Ascending aorta (tissue), 2 donors: Measurements from ENCODE around the gene BPGM. TPM values are rescaled to one million over a fixed set of nuclear protein-coding genes. Genes with fewer than 3 reads are reported as not detected.

Experiments
- DNase-seq, 2 donors: peaks; one replicate each; pipeline ENCODE4 v3.0.0-alpha.2; 2019; ENCODE audit warnings: low spot score in 2 of 2
- H3K27ac ChIP-seq, 2 donors: fragments of 200-600 bp; sonication (generic); one replicate each; pipeline ENCODE4 v1.5.1; 2016 to 2017; ENCODE audit warnings: mild to moderate bottlenecking in 1 of 2
- H3K27me3 ChIP-seq: fragments of 200-600 bp; sonication (generic); one replicate; pipeline ENCODE4 v1.5.1; 2017
- H3K36me3 ChIP-seq, 2 donors: fragments of 200-600 bp; sonication (generic); one replicate each; pipeline ENCODE4 v1.5.1; 2016
- H3K4me1 ChIP-seq, 2 donors: fragments of 200-600 bp; sonication (generic); one replicate each; pipeline ENCODE4 v1.5.1; 2016 to 2017; ENCODE audit warnings: mild to moderate bottlenecking in 1 of 2
- H3K4me3 ChIP-seq, 2 donors: fragments of 200-600 bp; sonication (generic); one replicate each; pipeline ENCODE4 v1.5.1; 2016 to 2017; ENCODE audit warnings: mild to moderate bottlenecking in 1 of 2
- H3K9me3 ChIP-seq, 2 donors: fragments of 200-600 bp; sonication (generic); one replicate each; pipeline ENCODE4 v1.5.1; 2016
- intact Hi-C: fragments of 100-400 bp; cut with DNase I; formaldehyde crosslinking; loops from one replicate; pipeline ENCODE4 v1.15.1; 2023
- total RNA-seq: library from RNA; depleted of rRNA; stranded (reverse); fragments of >200 nt; gene quantifications from one replicate; pipeline ENCODE4 v1.1.0, GENCODE V29; 2016
- TF ChIP-seq, protein P1 (sequence below), 3 experiments: fragments of 200-600 bp in 2 of 3; fragments of 450-650 bp in 1 of 3; sonication (generic) in 2 of 3; IDR thresholded peaks; one replicate each; pipeline ENCODE4 v1.5.1; 2016 to 2019; ENCODE audit warnings: antibody characterized with exemption in 3 of 3, mild to moderate bottlenecking in 1 of 3, moderate library complexity in 1 of 3

The BPGM gene
- total RNA-seq, 1 donor from 2014 or later = 19.2 TPM

DNA sequence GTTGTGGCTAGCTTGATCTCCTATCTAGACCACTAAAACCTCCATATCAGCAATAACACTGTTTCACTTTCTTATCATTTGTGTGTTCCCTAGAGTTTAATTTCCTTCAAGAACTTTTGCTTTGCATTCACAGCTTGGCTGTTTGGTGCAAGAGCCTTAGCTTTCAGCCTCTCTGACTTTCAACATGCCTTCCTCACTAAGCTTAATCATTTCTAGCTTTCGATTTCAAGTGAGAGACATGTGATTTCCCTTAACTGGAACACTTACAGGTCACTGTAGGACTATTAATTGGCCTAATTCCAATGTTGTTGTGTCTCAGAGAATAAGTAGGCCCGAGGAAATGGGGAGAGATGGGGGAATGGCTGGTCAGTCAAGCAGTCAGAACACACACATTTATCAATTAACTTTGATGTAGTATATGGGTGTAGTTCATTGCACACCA lies 10.6 kb upstream of the BPGM start:
- H3K27ac ChIP-seq = no peak overlapping the region
- H3K4me3 ChIP-seq = no peak overlapping the region
- no peak for DNase-seq
- H3K9me3 ChIP-seq = no peaks in the 10 kb centered on the region
- TF ChIP-seq, protein P1, sequence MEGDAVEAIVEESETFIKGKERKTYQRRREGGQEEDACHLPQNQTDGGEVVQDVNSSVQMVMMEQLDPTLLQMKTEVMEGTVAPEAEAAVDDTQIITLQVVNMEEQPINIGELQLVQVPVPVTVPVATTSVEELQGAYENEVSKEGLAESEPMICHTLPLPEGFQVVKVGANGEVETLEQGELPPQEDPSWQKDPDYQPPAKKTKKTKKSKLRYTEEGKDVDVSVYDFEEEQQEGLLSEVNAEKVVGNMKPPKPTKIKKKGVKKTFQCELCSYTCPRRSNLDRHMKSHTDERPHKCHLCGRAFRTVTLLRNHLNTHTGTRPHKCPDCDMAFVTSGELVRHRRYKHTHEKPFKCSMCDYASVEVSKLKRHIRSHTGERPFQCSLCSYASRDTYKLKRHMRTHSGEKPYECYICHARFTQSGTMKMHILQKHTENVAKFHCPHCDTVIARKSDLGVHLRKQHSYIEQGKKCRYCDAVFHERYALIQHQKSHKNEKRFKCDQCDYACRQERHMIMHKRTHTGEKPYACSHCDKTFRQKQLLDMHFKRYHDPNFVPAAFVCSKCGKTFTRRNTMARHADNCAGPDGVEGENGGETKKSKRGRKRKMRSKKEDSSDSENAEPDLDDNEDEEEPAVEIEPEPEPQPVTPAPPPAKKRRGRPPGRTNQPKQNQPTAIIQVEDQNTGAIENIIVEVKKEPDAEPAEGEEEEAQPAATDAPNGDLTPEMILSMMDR (IDR thresholded peaks at IDR 0.05) = no peak
- intact Hi-C loops = no loop called here
- H3K36me3 ChIP-seq = no peaks in the 10 kb centered on the region
- H3K27me3 ChIP-seq = no peaks in the 10 kb centered on the region
- no peaks in the 10 kb centered on the region for H3K4me1 ChIP-seq

DNA sequence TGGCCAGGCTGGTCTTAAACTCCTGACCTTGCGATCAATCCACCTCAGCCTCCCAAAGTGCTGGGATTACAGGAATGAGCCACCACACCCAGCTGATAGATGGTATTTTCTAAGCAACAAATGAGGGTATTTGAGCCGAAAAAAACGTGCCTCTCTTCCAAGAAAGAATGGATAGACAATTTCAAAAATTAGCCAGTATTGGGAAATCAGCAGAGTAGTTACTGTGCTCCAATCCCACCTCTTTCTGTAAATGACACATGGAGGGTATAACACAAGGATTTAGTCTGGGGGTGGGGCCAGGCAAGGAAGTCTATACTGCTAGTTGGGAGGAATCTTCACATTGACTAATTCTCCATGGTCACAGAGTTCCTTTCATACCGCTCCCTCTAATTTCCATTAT lies 9.2 kb upstream of the BPGM start:
- Histone ChIP-seq H3K4me1 (no peaks in the 10 kb centered on the region), H3K4me3 (no peak overlapping the region), H3K27ac (no peak overlapping the region), H3K36me3 (no peaks in the 10 kb centered on the region), H3K27me3 (no peaks in the 10 kb centered on the region), H3K9me3 (no peaks in the 10 kb centered on the region)
- intact Hi-C loops = no loop called here
- TF ChIP-seq, protein P1 (IDR thresholded peaks at IDR 0.05) = no peak
- no peak for DNase-seq

DNA sequence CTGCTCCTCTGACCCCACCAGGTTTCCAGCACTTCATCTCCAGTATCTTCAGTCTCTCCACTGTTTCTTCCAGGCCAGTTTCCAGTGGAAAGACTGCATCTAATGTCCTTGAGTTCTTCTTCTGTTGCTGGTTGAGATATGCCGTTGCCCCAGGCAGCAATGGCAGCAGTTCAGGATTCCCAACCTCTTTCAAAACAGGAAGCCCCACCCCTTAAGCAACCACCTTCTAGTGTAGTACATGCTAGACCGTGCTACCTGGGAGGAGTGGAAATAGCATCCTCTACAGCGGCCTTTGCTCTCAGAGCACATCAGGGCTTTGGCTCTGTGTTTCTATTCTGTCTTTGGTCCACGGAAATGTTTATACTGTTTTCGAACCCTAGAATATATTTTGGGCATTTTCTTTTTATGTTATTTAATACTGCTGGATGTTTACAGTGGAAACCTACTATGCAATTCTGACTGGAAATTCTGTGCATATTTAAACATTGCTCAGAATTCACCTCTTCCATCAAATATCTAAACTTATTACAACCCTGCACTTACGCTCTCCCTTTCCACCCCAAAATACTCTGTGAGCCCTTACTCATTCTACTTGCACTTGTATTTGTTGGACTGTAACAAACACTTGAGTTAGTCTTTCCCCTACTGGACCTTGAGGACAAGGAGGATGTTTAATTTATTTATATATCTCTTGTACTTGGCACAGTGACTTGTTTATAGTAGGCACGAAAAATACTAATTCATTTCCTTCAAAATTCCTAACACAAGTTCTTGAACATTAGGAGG lies 8.5 kb upstream of the BPGM start:
- TF ChIP-seq, protein P1 (IDR thresholded peaks at IDR 0.05) = no peak
- Histone ChIP-seq H3K4me3 (no peak overlapping the region), H3K4me1 (no peaks in the 10 kb centered on the region), H3K9me3 (no peaks in the 10 kb centered on the region), H3K27ac (no peak overlapping the region), H3K36me3 (no peaks in the 10 kb centered on the region), H3K27me3 (no peaks in the 10 kb centered on the region)
- DNase-seq = no peak
- intact Hi-C loops = no loop called here

DNA sequence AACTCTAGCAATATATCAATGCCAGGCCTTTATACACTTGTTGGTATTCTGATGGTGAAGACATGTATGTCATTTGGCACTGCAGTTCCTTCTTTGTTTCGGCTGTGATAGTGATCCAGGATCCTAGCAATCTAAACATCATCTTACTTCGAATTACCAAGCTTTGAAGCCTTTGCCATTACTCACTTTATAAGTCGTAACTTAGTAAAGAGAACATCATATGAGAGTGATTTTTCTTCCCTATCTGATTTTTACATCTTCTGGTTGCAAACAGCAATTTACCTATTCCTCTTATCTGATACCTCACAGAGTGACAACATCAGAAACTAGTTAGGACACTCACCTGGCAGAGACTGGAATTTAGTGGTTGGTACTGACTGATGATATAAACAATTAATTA lies 7.6 kb upstream of the BPGM start:
- Histone ChIP-seq H3K9me3 (no peaks in the 10 kb centered on the region), H3K27me3 (no peaks in the 10 kb centered on the region), H3K27ac (no peak overlapping the region), H3K4me1 (no peaks in the 10 kb centered on the region), H3K4me3 (no peak overlapping the region), H3K36me3 (no peaks in the 10 kb centered on the region)
- intact Hi-C loops = no loop called here
- TF ChIP-seq, protein P1 (IDR thresholded peaks at IDR 0.05) = no peak
- no peak for DNase-seq

DNA sequence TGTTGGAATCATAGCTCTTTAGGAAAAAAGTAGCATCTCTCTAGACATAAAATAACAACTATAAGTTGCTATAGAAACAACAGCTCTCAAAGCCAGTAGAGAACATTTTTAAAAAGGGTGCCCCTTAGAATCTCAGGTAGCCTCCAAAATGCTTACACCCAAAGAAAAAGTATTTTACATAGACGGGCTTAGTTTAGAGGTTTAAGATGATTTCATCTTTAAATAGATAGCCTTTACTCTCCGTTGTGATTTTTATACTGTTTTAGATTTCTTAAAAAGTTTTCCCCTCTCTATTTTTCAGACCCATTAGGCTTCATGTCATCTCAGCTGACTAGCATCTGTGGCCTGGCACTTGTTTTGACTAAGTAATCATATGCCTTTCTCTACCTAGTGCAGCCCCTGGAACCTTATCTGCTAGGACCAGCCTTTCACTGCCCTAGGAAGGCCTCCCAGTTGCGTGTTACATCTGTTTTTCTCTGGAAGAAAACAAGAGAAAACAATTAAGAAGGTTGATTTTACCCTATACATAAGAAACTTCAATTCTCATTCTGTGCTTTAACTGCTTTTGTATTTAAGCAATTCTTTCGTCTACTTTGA lies 6.9 kb upstream of the BPGM start:
- Histone ChIP-seq H3K4me1 (no peaks in the 10 kb centered on the region), H3K36me3 (no peaks in the 10 kb centered on the region), H3K27ac (no peak overlapping the region), H3K9me3 (no peaks in the 10 kb centered on the region), H3K27me3 (no peaks in the 10 kb centered on the region), H3K4me3 (no peak overlapping the region)
- TF ChIP-seq, protein P1 (IDR thresholded peaks at IDR 0.05) = no peak
- no peak for DNase-seq
- intact Hi-C loops = no loop called here
